GM12874 (cell line): ENCODE data around the gene PLEKHO2.

Source experiments
- CTCF ChIP-seq: IDR thresholded peaks from 2 replicates; pipeline ENCODE4 v1.5.1; 2011; ENCODE audit warnings: low read depth, mild to moderate bottlenecking, control low read depth, low read length, moderate library complexity; ENCODE audit not compliant: insufficient read depth

The PLEKHO2 gene

DNA sequence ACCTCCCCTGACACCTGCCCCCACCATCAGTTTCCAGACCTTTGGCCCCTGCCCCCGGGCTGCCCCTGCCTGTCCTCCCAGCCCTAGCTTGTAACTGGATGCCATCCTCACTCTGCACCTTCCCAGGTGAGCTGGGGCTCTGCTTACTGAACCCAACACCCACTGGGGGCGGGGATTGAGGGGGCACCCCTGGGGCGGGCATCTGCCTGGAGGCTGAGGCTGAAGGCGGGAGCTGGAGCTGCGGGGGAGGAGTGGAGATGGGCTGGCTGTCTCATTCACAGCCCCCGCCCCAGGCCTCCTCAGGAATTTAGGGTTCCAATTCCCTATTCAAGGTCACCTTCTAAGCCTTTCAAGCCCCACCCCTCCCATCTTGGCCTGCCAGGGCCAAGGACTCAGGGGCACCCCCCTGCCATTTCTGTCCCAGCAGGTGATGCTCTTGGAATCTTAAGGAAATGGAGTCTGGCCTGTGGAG, 33.9 kb upstream of the PLEKHO2 start:
- TF ChIP-seq CTCF = no peak

GRCh38 chr15:64808785-64809453, 32.8 kb upstream of the PLEKHO2 start:
- TF ChIP-seq CTCF = no peak

- peak; percentile 92 for TF ChIP-seq CTCF
Observed at GRCh38 chr15:64809649-64810496, 31.8 kb upstream of the PLEKHO2 start.

- TF ChIP-seq CTCF = 0 out of 2 replicates have a peak, but pooled peaks have one; percentile 1
Observed at GRCh38 chr15:64810497-64811326, 31.0 kb upstream of the PLEKHO2 start.

DNA sequence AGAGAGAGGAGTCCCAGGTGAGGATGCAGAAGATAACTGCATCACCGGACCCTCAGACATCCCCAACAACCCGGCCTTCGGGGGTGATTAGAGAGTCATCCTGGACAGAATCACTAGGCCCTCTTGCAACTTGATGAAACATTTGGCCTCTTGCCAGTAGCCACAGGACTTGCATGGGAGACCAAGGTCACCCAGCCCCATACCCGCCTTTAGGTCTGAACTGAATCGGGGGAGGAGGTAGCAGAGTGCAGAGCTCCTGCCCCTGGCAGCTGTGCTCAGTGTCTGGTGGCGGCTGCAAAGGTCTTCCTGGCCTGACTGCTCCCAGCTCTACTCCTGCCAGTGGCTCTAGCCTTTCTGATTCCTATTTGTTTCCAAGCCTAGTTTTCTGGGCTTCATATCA, 28.6 kb upstream of the PLEKHO2 start:
- no peak for TF ChIP-seq CTCF

- no peak for TF ChIP-seq CTCF
Observed at GRCh38 chr15:64816452-64816851, 25.3 kb upstream of the PLEKHO2 start.
